SK-N-SH treated with all-trans-retinoic acid at 6 μM for 48 hours (cell line): Measurements from ENCODE around the gene RARS2.

Experiments used
- CREB5 ChIP-seq: fragments of 250-450 bp; sonication (Bioruptor Pico); IDR thresholded peaks from 2 replicates; pipeline ENCODE4 v1.5.1; 2020; ENCODE audit warnings: low read depth, mild to moderate bottlenecking, moderate library complexity
- CSRNP3 ChIP-seq: fragments of 250-450 bp; sonication (Bioruptor Pico); IDR thresholded peaks from 2 replicates; pipeline ENCODE4 v1.5.1; 2021; ENCODE audit warnings: mild to moderate bottlenecking, moderate library complexity
- ESRRG ChIP-seq: fragments of 250-450 bp; sonication (Bioruptor Pico); IDR thresholded peaks from 2 replicates; pipeline ENCODE4 v1.6.1; 2021; ENCODE audit warnings: mild to moderate bottlenecking
- OSR1 ChIP-seq: fragments of 250-450 bp; sonication (Bioruptor Pico); IDR thresholded peaks from 2 replicates; pipeline ENCODE4 v1.8.0; 2022; ENCODE audit warnings: moderate library complexity, mild to moderate bottlenecking, inconsistent platforms
- PATZ1 ChIP-seq: fragments of 250-450 bp; sonication (Bioruptor Pico); IDR thresholded peaks from 2 replicates; pipeline ENCODE4 v1.8.0; 2020; ENCODE audit warnings: mild to moderate bottlenecking, moderate library complexity, borderline replicate concordance
- POU6F1 ChIP-seq: fragments of 250-450 bp; sonication (Bioruptor Pico); IDR thresholded peaks from 2 replicates; pipeline ENCODE4 v1.8.0; 2021; ENCODE audit warnings: low read depth, mild to moderate bottlenecking, moderate library complexity, borderline replicate concordance
- PPARA ChIP-seq: fragments of 250-450 bp; sonication (Bioruptor Pico); IDR thresholded peaks from 2 replicates; pipeline ENCODE4 v1.5.0; 2020; ENCODE audit warnings: mild to moderate bottlenecking, borderline replicate concordance
- RARB ChIP-seq: fragments of 250-450 bp; sonication (Bioruptor Pico); IDR thresholded peaks from 2 replicates; pipeline ENCODE4 v1.8.0; 2021; ENCODE audit warnings: mild to moderate bottlenecking, moderate library complexity
- SNAI2 ChIP-seq: fragments of 250-450 bp; sonication (Bioruptor Pico); IDR thresholded peaks from 2 replicates; pipeline ENCODE4 v1.5.0; 2020; ENCODE audit warnings: mild to moderate bottlenecking, moderate library complexity
- TSHZ2 ChIP-seq: fragments of 250-450 bp; sonication (Bioruptor Pico); IDR thresholded peaks from 2 replicates; pipeline ENCODE4 v1.5.0; 2020; ENCODE audit warnings: mild to moderate bottlenecking, moderate library complexity
- ZFP3 ChIP-seq: fragments of 250-450 bp; sonication (Bioruptor Pico); IDR thresholded peaks from 2 replicates; pipeline ENCODE4 v1.5.0; 2020; ENCODE audit warnings: mild to moderate bottlenecking, moderate library complexity
- ZFP30 ChIP-seq: fragments of 450-650 bp; formaldehyde crosslinking; IDR thresholded peaks from 2 replicates; pipeline ENCODE4 v1.5.0; 2022; ENCODE audit warnings: mild to moderate bottlenecking, moderate library complexity
- ZNF565 ChIP-seq: fragments of 450-650 bp; formaldehyde crosslinking; conservative IDR thresholded peaks from 2 replicates; pipeline ENCODE4 v1.5.0; 2020; ENCODE audit warnings: low read depth, mild to moderate bottlenecking, moderate library complexity
- ZNF8 ChIP-seq: fragments of 450-650 bp; formaldehyde crosslinking; IDR thresholded peaks from 2 replicates; pipeline ENCODE4 v1.5.0; 2020; ENCODE audit warnings: mild to moderate bottlenecking, moderate library complexity

- TF ChIP-seq CREB5 (CRISPR knock-in tag), result no peak
- TF ChIP-seq ZFP30, result no peak
- no peak for TF ChIP-seq ESRRG (CRISPR knock-in tag)
- no peak for TF ChIP-seq POU6F1 (CRISPR knock-in tag)
- TF ChIP-seq TSHZ2, result no peak
- no peak for TF ChIP-seq SNAI2
- no peak for TF ChIP-seq RARB (CRISPR knock-in tag)
- TF ChIP-seq ZFP3 (CRISPR knock-in tag), result no peak
- TF ChIP-seq CSRNP3 (CRISPR knock-in tag), result no peak
- TF ChIP-seq PATZ1 (CRISPR knock-in tag), result no peak
- TF ChIP-seq ZNF565 (CRISPR knock-in tag), result no peak
- no peak for TF ChIP-seq ZNF8 (CRISPR knock-in tag)
- TF ChIP-seq OSR1 (CRISPR knock-in tag), result no peak
- no peak for TF ChIP-seq PPARA (CRISPR knock-in tag)
Observed at GRCh38 chr6:87590417-87590880, 662 bp upstream of the RARS2 start.
